Peyer's patch (tissue), 4 donors: ENCODE data around the gene TEX47. TPM values are rescaled to one million over a fixed set of nuclear protein-coding genes. Genes with fewer than 3 reads are reported as not detected.
A peak's percentile ranks its signal among the peaks of the same experiment; 100 is the strongest.

Source experiments
- DNase-seq, 3 donors: peaks; one replicate each; pipeline ENCODE4 v3.0.0-alpha.2; 2017 to 2019
- H3K27ac ChIP-seq, 4 donors: fragments of 200-600 bp; sonication (generic); one replicate each; pipeline ENCODE4 v1.5.1; 2016 to 2019
- H3K27me3 ChIP-seq, 2 donors: fragments of 200-600 bp; sonication (generic); one replicate each; pipeline ENCODE4 v1.5.1; 2019
- H3K36me3 ChIP-seq, 3 donors: fragments of 200-600 bp; sonication (generic); one replicate each; pipeline ENCODE4 v1.5.1; 2016 to 2019
- H3K4me1 ChIP-seq, 4 donors: fragments of 200-600 bp; sonication (generic); one replicate each; pipeline ENCODE4 v1.5.1; 2016 to 2019
- H3K4me3 ChIP-seq, 4 donors: fragments of 200-600 bp; sonication (generic); 1 replicate in 3 of 4; 2 replicates in 1 of 4; pipeline ENCODE4 v1.5.1; 2016 to 2019; ENCODE audit warnings: mild to moderate bottlenecking in 1 of 4
- H3K9me3 ChIP-seq, 4 donors: fragments of 200-600 bp; sonication (generic); one replicate each; pipeline ENCODE4 v1.5.1; 2016 to 2019; ENCODE audit warnings: mild to moderate bottlenecking in 1 of 4
- POLR2A ChIP-seq, 2 donors: fragments of 450-650 bp; IDR thresholded peaks; one replicate each; pipeline ENCODE4 v1.5.1; 2017; ENCODE audit warnings: antibody characterized with exemption in 2 of 2, mild to moderate bottlenecking in 2 of 2, moderate library complexity in 2 of 2
- total RNA-seq, 4 donors: library from RNA; depleted of rRNA; stranded (reverse); fragments of >200 nt; gene quantifications; one replicate each; pipeline ENCODE4 v1.1.0, GENCODE V29; 2016
- TF ChIP-seq, protein P1 (sequence below), 6 experiments: fragments of 450-650 bp in 4 of 6; fragments of 200-600 bp in 2 of 6; sonication (generic) in 1 of 6; IDR thresholded peaks; one replicate each; pipeline ENCODE4 v1.5.1; 2017 to 2019; ENCODE audit warnings: antibody characterized with exemption in 6 of 6, mild to moderate bottlenecking in 3 of 6, moderate library complexity in 1 of 6

Gene TEX47
- total RNA-seq, 4 donors from 2014 or later = not detected

GRCh38 chr7:88806280-88807037 is 10.9 kb upstream of the TEX47 start:
- TF ChIP-seq, protein P1, sequence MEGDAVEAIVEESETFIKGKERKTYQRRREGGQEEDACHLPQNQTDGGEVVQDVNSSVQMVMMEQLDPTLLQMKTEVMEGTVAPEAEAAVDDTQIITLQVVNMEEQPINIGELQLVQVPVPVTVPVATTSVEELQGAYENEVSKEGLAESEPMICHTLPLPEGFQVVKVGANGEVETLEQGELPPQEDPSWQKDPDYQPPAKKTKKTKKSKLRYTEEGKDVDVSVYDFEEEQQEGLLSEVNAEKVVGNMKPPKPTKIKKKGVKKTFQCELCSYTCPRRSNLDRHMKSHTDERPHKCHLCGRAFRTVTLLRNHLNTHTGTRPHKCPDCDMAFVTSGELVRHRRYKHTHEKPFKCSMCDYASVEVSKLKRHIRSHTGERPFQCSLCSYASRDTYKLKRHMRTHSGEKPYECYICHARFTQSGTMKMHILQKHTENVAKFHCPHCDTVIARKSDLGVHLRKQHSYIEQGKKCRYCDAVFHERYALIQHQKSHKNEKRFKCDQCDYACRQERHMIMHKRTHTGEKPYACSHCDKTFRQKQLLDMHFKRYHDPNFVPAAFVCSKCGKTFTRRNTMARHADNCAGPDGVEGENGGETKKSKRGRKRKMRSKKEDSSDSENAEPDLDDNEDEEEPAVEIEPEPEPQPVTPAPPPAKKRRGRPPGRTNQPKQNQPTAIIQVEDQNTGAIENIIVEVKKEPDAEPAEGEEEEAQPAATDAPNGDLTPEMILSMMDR (IDR thresholded peaks at IDR 0.05) = no peak
- no peak for TF ChIP-seq POLR2A (IDR thresholded peaks at IDR 0.05)
- Histone ChIP-seq H3K27me3 (no peaks in the 10 kb centered on the region), H3K4me1 (no peaks in the 10 kb centered on the region)

GRCh38 chr7:88801046-88801445 is 5.5 kb upstream of the TEX47 start:
- Histone ChIP-seq H3K27me3 (no peaks in the 10 kb centered on the region), H3K36me3 (no peaks in the 10 kb centered on the region), H3K9me3 (no peaks in the 10 kb centered on the region), H3K27ac (no peak overlapping the region), H3K4me3 (no peak overlapping the region), H3K4me1 (no peaks in the 10 kb centered on the region)
- TF ChIP-seq, protein P1 (IDR thresholded peaks at IDR 0.05) = no peak
- TF ChIP-seq POLR2A (IDR thresholded peaks at IDR 0.05) = no peak
- DNase-seq = no peak

More at GRCh38 chr7:88806280-88807037, 10.9 kb upstream of the TEX47 start:
- no peak for DNase-seq
- no peaks in the 10 kb centered on the region for H3K36me3 ChIP-seq
- no peaks in the 10 kb centered on the region for H3K9me3 ChIP-seq
- H3K4me3 ChIP-seq = no peak overlapping the region
- H3K27ac ChIP-seq = no peak overlapping the region

GRCh38 chr7:88792361-88792760 is 3.2 kb downstream of the TEX47 start:
- no peaks in the 10 kb centered on the region for H3K27me3 ChIP-seq
- H3K36me3 ChIP-seq = no peaks in the 10 kb centered on the region
- TF ChIP-seq, protein P1 (IDR thresholded peaks at IDR 0.05) = no peak
- no peak for TF ChIP-seq POLR2A (IDR thresholded peaks at IDR 0.05)
- no peaks in the 10 kb centered on the region for H3K9me3 ChIP-seq
- H3K4me1 ChIP-seq = no peaks in the 10 kb centered on the region
- no peak for DNase-seq
- no peak overlapping the region for H3K27ac ChIP-seq
- H3K4me3 ChIP-seq = no peak overlapping the region

DNA sequence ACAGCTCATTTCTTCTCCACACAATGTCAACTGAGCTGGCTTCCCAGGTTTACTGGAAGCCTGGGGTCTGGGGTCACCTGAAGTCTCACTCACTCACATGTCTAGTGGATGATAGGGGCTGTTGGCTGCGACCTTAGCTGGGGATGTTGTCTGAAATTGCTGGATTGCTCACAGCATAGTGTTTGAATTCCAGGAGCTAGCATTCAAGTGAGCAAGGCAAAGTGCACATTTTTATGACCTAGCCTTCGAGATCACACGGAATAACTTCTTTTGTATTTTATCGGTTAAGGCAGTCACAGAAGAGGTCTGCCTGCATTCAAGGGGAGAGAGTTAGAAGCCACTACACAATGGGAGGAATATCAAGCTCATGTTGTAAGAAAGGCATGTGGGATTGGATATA is 3.6 kb downstream of the TEX47 start:
- no peaks in the 10 kb centered on the region for H3K27me3 ChIP-seq
- no peak for DNase-seq
- H3K9me3 ChIP-seq = no peaks in the 10 kb centered on the region
- no peak overlapping the region for H3K4me3 ChIP-seq
- no peaks in the 10 kb centered on the region for H3K36me3 ChIP-seq
- no peak overlapping the region for H3K27ac ChIP-seq
- H3K4me1 ChIP-seq = no peaks in the 10 kb centered on the region
- TF ChIP-seq, protein P1 (IDR thresholded peaks at IDR 0.05) = no peak
- no peak for TF ChIP-seq POLR2A (IDR thresholded peaks at IDR 0.05)

DNA sequence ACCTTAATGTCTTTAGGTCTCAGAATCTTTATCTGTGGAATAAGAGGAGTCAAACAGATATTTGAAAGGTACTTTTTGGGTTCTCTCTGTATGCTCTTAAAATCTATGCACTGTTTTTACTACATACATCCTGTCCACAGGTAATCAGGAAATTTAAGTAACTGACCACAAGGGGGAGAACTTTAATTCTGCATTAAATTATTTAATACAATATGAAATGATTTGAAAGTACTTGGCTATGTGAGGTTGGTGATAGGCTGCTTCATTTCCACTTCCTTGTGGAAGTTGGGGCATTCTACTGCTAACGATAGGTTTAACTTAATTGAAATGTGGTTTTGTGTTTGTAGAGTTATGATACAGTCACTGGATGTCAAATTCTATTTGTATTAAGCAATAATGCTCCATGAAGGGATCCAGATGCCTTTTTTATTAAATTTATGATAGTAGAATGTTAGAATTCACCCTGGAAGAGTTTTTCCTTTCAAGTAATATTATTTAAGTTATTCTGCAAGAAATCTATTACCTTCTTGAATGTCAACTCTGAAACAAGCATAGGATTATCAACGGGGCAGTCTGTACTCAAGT is 6.0 kb downstream of the TEX47 start:
- Histone ChIP-seq H3K27me3 (no peaks in the 10 kb centered on the region), H3K36me3 (no peaks in the 10 kb centered on the region), H3K4me3 (no peak overlapping the region), H3K27ac (no peak overlapping the region), H3K9me3 (no peaks in the 10 kb centered on the region), H3K4me1 (no peaks in the 10 kb centered on the region)
- no peak for TF ChIP-seq POLR2A (IDR thresholded peaks at IDR 0.05)
- TF ChIP-seq, protein P1 (IDR thresholded peaks at IDR 0.05) = peak in 5 of 6 experiments; percentile 13 to 50 (median 28)
- DNase-seq = no peak
